GM12878 (cell line): ENCODE measurements around the gene ZFP91. TPM values are rescaled to one million over a fixed set of nuclear protein-coding genes. Genes with fewer than 3 reads are reported as not detected.

Experiments used
- ATAC-seq: fragments of 200-7000 bp; cut with Tn5 transposase; 3 replicates; pipeline ENCODE4 v1.9.1; 2020; ENCODE audit warnings: mild to moderate bottlenecking, moderate library complexity
- BruUV-seq: library from RNA; stranded (reverse); fragments of 400-500 nt; replicated peaks from 2 replicates; lab custom pipeline; 2021; lab: Mats Ljungman, UMichigan
- CTCF ChIA-PET: fragments of 300-600 bp; sonication (Branson Sonifier 250); formaldehyde crosslinking; extraction: SDS; loops from one replicate; lab custom pipeline; 2021; ENCODE audit warnings: inconsistent platforms; lab: Yijun Ruan, JAX
- POLR2A ChIA-PET: fragments of 350-600 bp; formaldehyde crosslinking; extraction: SDS; loops from one replicate; lab custom pipeline; 2021; ENCODE audit warnings: inconsistent platforms; lab: Charles Lee
- RAD21 ChIA-PET: fragments of 300-600 bp; sonication (Branson Sonifier 250); formaldehyde crosslinking; loops from one replicate; lab custom pipeline; 2023; ENCODE audit warnings: antibody characterized with exemption; ENCODE audit not compliant: unreplicated experiment; lab: Charles Lee
- SMC1A ChIA-PET: fragments of 300-600 bp; sonication (Branson Sonifier 250); formaldehyde crosslinking; loops from one replicate; lab custom pipeline; 2023; ENCODE audit not compliant: unreplicated experiment, uncharacterized antibody; lab: Charles Lee
- DNase-seq: peaks from one replicate; pipeline ENCODE4 v3.0.0-alpha.2; 2011; ENCODE audit warnings: low read depth, low spot score
- FAIRE-seq: peaks from 3 replicates; lab custom pipeline; 2011; peaks lifted over from hg19 to GRCh38; lab: Jason Lieb, UNC
- H2AFZ ChIP-seq: 2 replicates; pipeline ENCODE4 v1.6.0; 2011; ENCODE audit warnings: low read depth, low read length, control low read depth; ENCODE audit not compliant: control insufficient read depth
- H3K27ac ChIP-seq: 2 replicates; pipeline ENCODE4 v1.5.1; 2011; ENCODE audit warnings: control low read depth; ENCODE audit not compliant: control insufficient read depth, insufficient read depth
- H3K27me3 ChIP-seq, 2 experiments: replicated peaks in 1 of 2; 2 replicates each; pipeline versions ENCODE4 v1.6.0 to v1.6.1; 2011; ENCODE audit warnings: low read length in 1 of 2; ENCODE audit not compliant: control insufficient read depth in 2 of 2, insufficient read depth in 2 of 2
- H3K36me3 ChIP-seq, 2 experiments: 2 replicates each; pipeline ENCODE4 v1.5.1; 2011; ENCODE audit warnings: low read length in 1 of 2; ENCODE audit not compliant: control insufficient read depth in 2 of 2, insufficient read depth in 2 of 2
- H3K4me1 ChIP-seq: 2 replicates; pipeline ENCODE4 v1.6.1; 2011; ENCODE audit warnings: mild to moderate bottlenecking, low read length, moderate library complexity, mixed read lengths; ENCODE audit not compliant: control insufficient read depth, insufficient read depth
- H3K4me2 ChIP-seq: 2 replicates; pipeline ENCODE4 v1.6.0; 2011; ENCODE audit warnings: control low read depth; ENCODE audit not compliant: control insufficient read depth, insufficient read depth
- H3K4me3 ChIP-seq: fragments of 200-600 bp; sonication (generic); 2 replicates; pipeline ENCODE4 v1.5.1; 2016
- H3K79me2 ChIP-seq: 2 replicates; pipeline ENCODE4 v1.6.0; 2011; ENCODE audit warnings: low read length; ENCODE audit not compliant: control insufficient read depth, insufficient read depth
- H3K9ac ChIP-seq: 2 replicates; pipeline ENCODE4 v1.8.0; 2011; ENCODE audit warnings: low read length, control low read depth, mixed read lengths; ENCODE audit not compliant: control insufficient read depth, insufficient read depth
- H3K9me3 ChIP-seq: replicated peaks from 3 replicates; pipeline ENCODE4 v1.5.1; 2011; ENCODE audit warnings: mild to moderate bottlenecking, low read length; ENCODE audit not compliant: control insufficient read depth, insufficient read depth
- H4K20me1 ChIP-seq: 2 replicates; pipeline ENCODE4 v1.6.0; 2011; ENCODE audit not compliant: control insufficient read depth, insufficient read depth
- HDAC2 ChIP-seq: fragments of 200-600 bp; sonication (generic); IDR thresholded peaks from 2 replicates; pipeline ENCODE4 v1.6.1; 2017
- IKZF2 ChIP-seq, 2 experiments: fragments of 450-650 bp; IDR thresholded peaks; 2 replicates each; pipeline ENCODE4 v1.6.1; 2017; ENCODE audit warnings: mild to moderate bottlenecking in 2 of 2, moderate library complexity in 2 of 2
- NR2C1 ChIP-seq: fragments of 450-650 bp; IDR thresholded peaks from 2 replicates; pipeline ENCODE4 v1.6.1; 2017; ENCODE audit warnings: antibody characterized with exemption, mild to moderate bottlenecking, moderate library complexity
- PAX5 ChIP-seq: IDR thresholded peaks from 2 replicates; pipeline ENCODE4 v1.6.1; 2011; ENCODE audit warnings: low read depth, low read length, borderline replicate concordance
- YBX1 ChIP-seq: fragments of 450-650 bp; IDR thresholded peaks from 2 replicates; pipeline ENCODE4 v1.6.1; 2016; ENCODE audit warnings: antibody characterized with exemption
- ZNF384 ChIP-seq: IDR thresholded peaks from 2 replicates; pipeline ENCODE4 v1.6.1; 2012; ENCODE audit warnings: low read depth, mild to moderate bottlenecking, low read length, improper control_type of control experiment, borderline replicate concordance
- WGBS: methylation state at CpG from one replicate; pipeline ENCODE4 v1.1.6; 2016; ENCODE audit warnings: low lambda C conversion rate; ENCODE audit not compliant: insufficient replicate concordance, insufficient coverage; ENCODE audit errors: missing lambda C conversion rate; 5-methylcytosine and 5-hydroxymethylcytosine counted together
- in situ Hi-C: fragments of 300-500 bp; cut with MboI; formaldehyde crosslinking; loops from 9 replicates; pipeline ENCODE4 v1.14.3; 2018; ENCODE audit warnings: mixed read lengths
- intact Hi-C: fragments of 100-400 bp; cut with micrococcal nuclease; formaldehyde crosslinking; loops from one replicate; pipeline ENCODE4 v1.14.2; 2022; ENCODE audit not compliant: unreplicated experiment
- polyA plus RNA-seq, 11 experiments: library from polyadenylated mRNA; depleted of rRNA in 4 of 11; unstranded in 6 of 11; stranded (reverse) in 5 of 11; fragments of >200 nt; fragmentation: Nextera tagmentation in 4 of 11; fragmentation: Illumina TruSeq in 1 of 11; extraction: Ambion mirVana in 4 of 11; extraction: Trizol in 1 of 11; gene quantifications; 1 replicate in 1 of 11; 2 replicates in 10 of 11; pipeline versions ENCODE4 v1.2.1 to v1.2.3, GENCODE V29; 2011 to 2016; ENCODE audit warnings: inconsistent platforms in 2 of 11, missing spikeins in 2 of 11, low read depth in 1 of 11
- total RNA-seq, 4 experiments: library from RNA; depleted of rRNA in 3 of 4; stranded (reverse); fragments of >200 nt in 3 of 4; fragmentation: Illumina TruSeq in 1 of 4; extraction: Trizol in 1 of 4; gene quantifications; 2 replicates each; pipeline versions ENCODE4 v1.2.1 to v1.2.3, GENCODE V29; 2013 to 2021
- TF ChIP-seq, protein P1 (sequence below): fragments of 450-650 bp; IDR thresholded peaks from 2 replicates; pipeline ENCODE4 v1.6.1; 2016; ENCODE audit warnings: mild to moderate bottlenecking, moderate library complexity, borderline replicate concordance

ZFP91 gene
- total and polyA plus RNA-seq, 10 of the 15 experiments (the other 5 are each of a cell fraction or from before 2014, with no cell fraction given): 12.9 to 54.1 (median 31.7) TPM

DNA sequence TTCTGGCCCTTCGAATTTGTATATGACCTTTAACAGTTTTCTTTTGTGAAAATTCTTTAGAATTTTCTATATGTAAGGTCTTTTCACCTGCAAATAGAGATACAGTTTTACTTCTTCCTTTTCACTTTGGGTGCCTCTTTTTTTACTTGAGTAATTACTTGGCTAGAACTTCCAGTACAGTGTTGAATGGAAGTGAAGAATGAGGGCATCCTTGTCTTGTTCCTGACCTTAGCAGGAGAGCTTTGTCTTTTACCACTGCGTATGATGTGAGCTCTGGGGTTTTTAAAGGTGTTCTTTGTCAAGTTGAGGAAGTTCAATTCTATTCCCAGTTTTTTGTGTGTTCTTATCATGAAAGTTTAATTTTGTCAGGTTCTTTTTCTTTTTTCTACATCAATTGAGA lies 21.6 kb downstream of the ZFP91 start:
- no peak for FAIRE-seq
- Histone ChIP-seq H4K20me1 (peaks cover 2% of the 10 kb centered on the region; the same call in 1 of the 2 replicates), H3K4me3 (no peak overlapping the region), H3K4me1 (peaks cover 6% of the 10 kb centered on the region), H3K9ac (no peak overlapping the region), H3K36me3 (peaks cover 2 to 17% of the 10 kb centered on the region in 2 experiments), H2AFZ (no peak overlapping the region), H3K27ac (no peak overlapping the region), H3K9me3 (no peaks in the 10 kb centered on the region; the same call in 2 of the 3 replicates), H3K27me3 (no peaks in the 10 kb centered on the region), H3K4me2 (no peak overlapping the region; the same call in 1 of the 2 replicates), H3K79me2 (peaks cover 92% of the 10 kb centered on the region)
- in situ Hi-C loops: no loop called here
- POLR2A ChIA-PET: no interaction called here
- ATAC-seq: no peak
- no peak for TF ChIP-seq IKZF2 (IDR thresholded peaks at IDR 0.05)
- no peak for TF ChIP-seq ZNF384
- TF ChIP-seq PAX5: no peak
- no peak for TF ChIP-seq YBX1
- TF ChIP-seq, protein P1, sequence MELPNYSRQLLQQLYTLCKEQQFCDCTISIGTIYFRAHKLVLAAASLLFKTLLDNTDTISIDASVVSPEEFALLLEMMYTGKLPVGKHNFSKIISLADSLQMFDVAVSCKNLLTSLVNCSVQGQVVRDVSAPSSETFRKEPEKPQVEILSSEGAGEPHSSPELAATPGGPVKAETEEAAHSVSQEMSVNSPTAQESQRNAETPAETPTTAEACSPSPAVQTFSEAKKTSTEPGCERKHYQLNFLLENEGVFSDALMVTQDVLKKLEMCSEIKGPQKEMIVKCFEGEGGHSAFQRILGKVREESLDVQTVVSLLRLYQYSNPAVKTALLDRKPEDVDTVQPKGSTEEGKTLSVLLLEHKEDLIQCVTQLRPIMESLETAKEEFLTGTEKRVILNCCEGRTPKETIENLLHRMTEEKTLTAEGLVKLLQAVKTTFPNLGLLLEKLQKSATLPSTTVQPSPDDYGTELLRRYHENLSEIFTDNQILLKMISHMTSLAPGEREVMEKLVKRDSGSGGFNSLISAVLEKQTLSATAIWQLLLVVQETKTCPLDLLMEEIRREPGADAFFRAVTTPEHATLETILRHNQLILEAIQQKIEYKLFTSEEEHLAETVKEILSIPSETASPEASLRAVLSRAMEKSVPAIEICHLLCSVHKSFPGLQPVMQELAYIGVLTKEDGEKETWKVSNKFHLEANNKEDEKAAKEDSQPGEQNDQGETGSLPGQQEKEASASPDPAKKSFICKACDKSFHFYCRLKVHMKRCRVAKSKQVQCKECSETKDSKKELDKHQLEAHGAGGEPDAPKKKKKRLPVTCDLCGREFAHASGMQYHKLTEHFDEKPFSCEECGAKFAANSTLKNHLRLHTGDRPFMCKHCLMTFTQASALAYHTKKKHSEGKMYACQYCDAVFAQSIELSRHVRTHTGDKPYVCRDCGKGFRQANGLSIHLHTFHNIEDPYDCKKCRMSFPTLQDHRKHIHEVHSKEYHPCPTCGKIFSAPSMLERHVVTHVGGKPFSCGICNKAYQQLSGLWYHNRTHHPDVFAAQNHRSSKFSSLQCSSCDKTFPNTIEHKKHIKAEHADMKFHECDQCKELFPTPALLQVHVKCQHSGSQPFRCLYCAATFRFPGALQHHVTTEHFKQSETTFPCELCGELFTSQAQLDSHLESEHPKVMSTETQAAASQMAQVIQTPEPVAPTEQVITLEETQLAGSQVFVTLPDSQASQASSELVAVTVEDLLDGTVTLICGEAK: no peak
- no peak for TF ChIP-seq NR2C1
- no peak for TF ChIP-seq HDAC2
- DNase-seq: no peak
- 100% methylated on average over 2 of the region's 2 CpGs for WGBS
- no TSS peak for BruUV-seq
- CTCF ChIA-PET: interaction anchor here (1.1 to 1.8 kb wide), 3 partner anchors 14 to 33 kb away, joined by 3 to 8 read pairs (median 4); no protein-coding TSS in a partner anchor
- intact Hi-C loops: no loop called here
- RAD21 ChIA-PET: no interaction called here
- SMC1A ChIA-PET: interaction anchor here (1.6 kb wide), 2 partner anchors 31 to 74 kb away, joined by 4 to 5 read pairs; no protein-coding TSS in a partner anchor
